ENCODE results near the gene ASAP2.

GRCh38 chr2:9379391-9379755 is 172.8 kb downstream of the ASAP2 start:
- TF ChIP-seq CTCF (conservative IDR thresholded peaks at IDR 0.05; ENCODE audit: low read length) (no peak), EZH2phosphoT487 (IDR thresholded peaks at IDR 0.05; ENCODE audit: borderline replicate concordance) (no peak)
